ENCODE data around the gene TKT. TPM values are rescaled to one million over a fixed set of nuclear protein-coding genes. Genes with fewer than 3 reads are reported as not detected.

The TKT gene
- total and polyA plus RNA-seq, 2 of the 8 experiments (the other 6 are each of a cell fraction or from before 2014, with no cell fraction given) = 418 to 986 TPM

- TF ChIP-seq, protein P1, sequence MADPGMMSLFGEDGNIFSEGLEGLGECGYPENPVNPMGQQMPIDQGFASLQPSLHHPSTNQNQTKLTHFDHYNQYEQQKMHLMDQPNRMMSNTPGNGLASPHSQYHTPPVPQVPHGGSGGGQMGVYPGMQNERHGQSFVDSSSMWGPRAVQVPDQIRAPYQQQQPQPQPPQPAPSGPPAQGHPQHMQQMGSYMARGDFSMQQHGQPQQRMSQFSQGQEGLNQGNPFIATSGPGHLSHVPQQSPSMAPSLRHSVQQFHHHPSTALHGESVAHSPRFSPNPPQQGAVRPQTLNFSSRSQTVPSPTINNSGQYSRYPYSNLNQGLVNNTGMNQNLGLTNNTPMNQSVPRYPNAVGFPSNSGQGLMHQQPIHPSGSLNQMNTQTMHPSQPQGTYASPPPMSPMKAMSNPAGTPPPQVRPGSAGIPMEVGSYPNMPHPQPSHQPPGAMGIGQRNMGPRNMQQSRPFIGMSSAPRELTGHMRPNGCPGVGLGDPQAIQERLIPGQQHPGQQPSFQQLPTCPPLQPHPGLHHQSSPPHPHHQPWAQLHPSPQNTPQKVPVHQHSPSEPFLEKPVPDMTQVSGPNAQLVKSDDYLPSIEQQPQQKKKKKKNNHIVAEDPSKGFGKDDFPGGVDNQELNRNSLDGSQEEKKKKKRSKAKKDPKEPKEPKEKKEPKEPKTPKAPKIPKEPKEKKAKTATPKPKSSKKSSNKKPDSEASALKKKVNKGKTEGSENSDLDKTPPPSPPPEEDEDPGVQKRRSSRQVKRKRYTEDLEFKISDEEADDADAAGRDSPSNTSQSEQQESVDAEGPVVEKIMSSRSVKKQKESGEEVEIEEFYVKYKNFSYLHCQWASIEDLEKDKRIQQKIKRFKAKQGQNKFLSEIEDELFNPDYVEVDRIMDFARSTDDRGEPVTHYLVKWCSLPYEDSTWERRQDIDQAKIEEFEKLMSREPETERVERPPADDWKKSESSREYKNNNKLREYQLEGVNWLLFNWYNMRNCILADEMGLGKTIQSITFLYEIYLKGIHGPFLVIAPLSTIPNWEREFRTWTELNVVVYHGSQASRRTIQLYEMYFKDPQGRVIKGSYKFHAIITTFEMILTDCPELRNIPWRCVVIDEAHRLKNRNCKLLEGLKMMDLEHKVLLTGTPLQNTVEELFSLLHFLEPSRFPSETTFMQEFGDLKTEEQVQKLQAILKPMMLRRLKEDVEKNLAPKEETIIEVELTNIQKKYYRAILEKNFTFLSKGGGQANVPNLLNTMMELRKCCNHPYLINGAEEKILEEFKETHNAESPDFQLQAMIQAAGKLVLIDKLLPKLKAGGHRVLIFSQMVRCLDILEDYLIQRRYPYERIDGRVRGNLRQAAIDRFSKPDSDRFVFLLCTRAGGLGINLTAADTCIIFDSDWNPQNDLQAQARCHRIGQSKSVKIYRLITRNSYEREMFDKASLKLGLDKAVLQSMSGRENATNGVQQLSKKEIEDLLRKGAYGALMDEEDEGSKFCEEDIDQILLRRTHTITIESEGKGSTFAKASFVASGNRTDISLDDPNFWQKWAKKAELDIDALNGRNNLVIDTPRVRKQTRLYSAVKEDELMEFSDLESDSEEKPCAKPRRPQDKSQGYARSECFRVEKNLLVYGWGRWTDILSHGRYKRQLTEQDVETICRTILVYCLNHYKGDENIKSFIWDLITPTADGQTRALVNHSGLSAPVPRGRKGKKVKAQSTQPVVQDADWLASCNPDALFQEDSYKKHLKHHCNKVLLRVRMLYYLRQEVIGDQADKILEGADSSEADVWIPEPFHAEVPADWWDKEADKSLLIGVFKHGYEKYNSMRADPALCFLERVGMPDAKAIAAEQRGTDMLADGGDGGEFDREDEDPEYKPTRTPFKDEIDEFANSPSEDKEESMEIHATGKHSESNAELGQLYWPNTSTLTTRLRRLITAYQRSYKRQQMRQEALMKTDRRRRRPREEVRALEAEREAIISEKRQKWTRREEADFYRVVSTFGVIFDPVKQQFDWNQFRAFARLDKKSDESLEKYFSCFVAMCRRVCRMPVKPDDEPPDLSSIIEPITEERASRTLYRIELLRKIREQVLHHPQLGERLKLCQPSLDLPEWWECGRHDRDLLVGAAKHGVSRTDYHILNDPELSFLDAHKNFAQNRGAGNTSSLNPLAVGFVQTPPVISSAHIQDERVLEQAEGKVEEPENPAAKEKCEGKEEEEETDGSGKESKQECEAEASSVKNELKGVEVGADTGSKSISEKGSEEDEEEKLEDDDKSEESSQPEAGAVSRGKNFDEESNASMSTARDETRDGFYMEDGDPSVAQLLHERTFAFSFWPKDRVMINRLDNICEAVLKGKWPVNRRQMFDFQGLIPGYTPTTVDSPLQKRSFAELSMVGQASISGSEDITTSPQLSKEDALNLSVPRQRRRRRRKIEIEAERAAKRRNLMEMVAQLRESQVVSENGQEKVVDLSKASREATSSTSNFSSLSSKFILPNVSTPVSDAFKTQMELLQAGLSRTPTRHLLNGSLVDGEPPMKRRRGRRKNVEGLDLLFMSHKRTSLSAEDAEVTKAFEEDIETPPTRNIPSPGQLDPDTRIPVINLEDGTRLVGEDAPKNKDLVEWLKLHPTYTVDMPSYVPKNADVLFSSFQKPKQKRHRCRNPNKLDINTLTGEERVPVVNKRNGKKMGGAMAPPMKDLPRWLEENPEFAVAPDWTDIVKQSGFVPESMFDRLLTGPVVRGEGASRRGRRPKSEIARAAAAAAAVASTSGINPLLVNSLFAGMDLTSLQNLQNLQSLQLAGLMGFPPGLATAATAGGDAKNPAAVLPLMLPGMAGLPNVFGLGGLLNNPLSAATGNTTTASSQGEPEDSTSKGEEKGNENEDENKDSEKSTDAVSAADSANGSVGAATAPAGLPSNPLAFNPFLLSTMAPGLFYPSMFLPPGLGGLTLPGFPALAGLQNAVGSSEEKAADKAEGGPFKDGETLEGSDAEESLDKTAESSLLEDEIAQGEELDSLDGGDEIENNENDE (IDR thresholded peaks at IDR 0.05; ENCODE audit: insufficient replicate concordance, low read length) = no peak
- no peak for TF ChIP-seq EP300 (IDR thresholded peaks at IDR 0.05; ENCODE audit: borderline replicate concordance in 1 of 2, low read depth in 2 of 2, low read length in 2 of 2)
Observed at GRCh38 chr3:53248161-53248560, 7.7 kb downstream of the TKT start (continued).

All from H1 (cell line).